IMR-90 (cell line): ENCODE results near the gene WFDC12. TPM values are rescaled to one million over a fixed set of nuclear protein-coding genes. Genes with fewer than 3 reads are reported as not detected.

ENCODE experiments used
- ATAC-seq: fragments of 200-7000 bp; cut with Tn5 transposase; 2 replicates; pipeline ENCODE4 v1.9.1; 2020; ENCODE audit warnings: low read depth, mild to moderate bottlenecking, moderate library complexity
- BruUV-seq: library from RNA; stranded (reverse); fragments of 400-500 nt; replicated peaks from 2 replicates; lab custom pipeline; 2021; lab: Mats Ljungman, UMichigan
- CTCF ChIA-PET: fragments of 300-600 bp; formaldehyde crosslinking; extraction: SDS; loops from one replicate; lab custom pipeline; 2021; ENCODE audit warnings: antibody characterized with exemption; lab: Yijun Ruan, JAX
- POLR2A ChIA-PET: fragments of 300-600 bp; sonication (Branson Sonifier 250); formaldehyde crosslinking; loops from one replicate; lab custom pipeline; 2022; ENCODE audit warnings: antibody characterized with exemption; ENCODE audit not compliant: unreplicated experiment; lab: Charles Lee
- DNase-seq: peaks from one replicate; pipeline ENCODE4 v3.0.0; 2013
- H2AFZ ChIP-seq: replicated peaks from 2 replicates; pipeline ENCODE3; 2013; ENCODE audit warnings: low read length, mild to moderate bottlenecking; ENCODE audit not compliant: poor library complexity
- H2AK5ac ChIP-seq: 2 replicates; pipeline ENCODE4 v1.6.1; 2013; ENCODE audit warnings: low read depth, low read length, inconsistent platforms
- H2AK9ac ChIP-seq: replicated peaks from 2 replicates; pipeline ENCODE3; 2013; ENCODE audit warnings: mild to moderate bottlenecking, low read depth, low read length, moderate library complexity; ENCODE audit not compliant: poor library complexity
- H2BK120ac ChIP-seq: 2 replicates; pipeline ENCODE4 v1.6.1; 2013; ENCODE audit warnings: low read depth, low read length, inconsistent platforms
- H2BK15ac ChIP-seq: 3 replicates; pipeline ENCODE4 v1.6.1; 2013; ENCODE audit warnings: low read depth, low read length, inconsistent platforms
- H2BK20ac ChIP-seq: 2 replicates; pipeline ENCODE4 v1.6.1; 2013; ENCODE audit warnings: low read depth, mild to moderate bottlenecking, inconsistent platforms, low read length, moderate library complexity
- H2BK5ac ChIP-seq: 2 replicates; pipeline ENCODE4 v1.6.1; 2013; ENCODE audit warnings: mild to moderate bottlenecking, low read depth, low read length, inconsistent platforms; ENCODE audit not compliant: poor library complexity, severe bottlenecking
- H3K14ac ChIP-seq: replicated peaks from 2 replicates; pipeline ENCODE4 v1.6.1; 2013; ENCODE audit warnings: low read depth, low read length, inconsistent platforms
- H3K18ac ChIP-seq: 2 replicates; pipeline ENCODE4 v1.6.1; 2013; ENCODE audit warnings: low read depth, low read length, control low read depth
- H3K23ac ChIP-seq: 2 replicates; pipeline ENCODE4 v1.6.1; 2013; ENCODE audit warnings: low read depth, low read length, inconsistent platforms
- H3K27ac ChIP-seq: 2 replicates; pipeline ENCODE4 v1.5.1; 2013; ENCODE audit warnings: mild to moderate bottlenecking, control low read depth, low read length; ENCODE audit not compliant: insufficient read depth
- H3K27me3 ChIP-seq: 2 replicates; pipeline ENCODE4 v1.6.1; 2013; ENCODE audit warnings: low read length; ENCODE audit not compliant: control insufficient read depth, insufficient read depth
- H3K36me3 ChIP-seq: 2 replicates; pipeline ENCODE4 v1.6.1; 2013; ENCODE audit warnings: low read length, mixed read lengths; ENCODE audit not compliant: control insufficient read depth, insufficient read depth
- H3K4ac ChIP-seq: 2 replicates; pipeline ENCODE4 v1.6.1; 2013; ENCODE audit warnings: low read depth, low read length, inconsistent platforms
- H3K4me1 ChIP-seq: 2 replicates; pipeline ENCODE4 v1.6.1; 2013; ENCODE audit warnings: low read length, mixed read lengths; ENCODE audit not compliant: control insufficient read depth, insufficient read depth
- H3K4me2 ChIP-seq: 2 replicates; pipeline ENCODE4 v1.6.1; 2013; ENCODE audit warnings: low read depth, mild to moderate bottlenecking, control low read depth, low read length, moderate library complexity
- H3K4me3 ChIP-seq: 2 replicates; pipeline ENCODE4 v1.5.1; 2013; ENCODE audit warnings: low read depth, mild to moderate bottlenecking, control low read depth, low read length, moderate library complexity; ENCODE audit not compliant: insufficient read depth
- H3K56ac ChIP-seq: 2 replicates; pipeline ENCODE4 v1.6.1; 2013; ENCODE audit warnings: low read length, inconsistent platforms; ENCODE audit not compliant: insufficient read depth; ENCODE audit errors: extremely low read depth
- H3K79me1 ChIP-seq, 2 experiments: 2 replicates each; pipeline ENCODE4 v1.6.1; 2013; ENCODE audit warnings: low read length in 2 of 2, inconsistent platforms in 1 of 2, low read depth in 1 of 2
- H3K9ac ChIP-seq: 2 replicates; pipeline ENCODE4 v1.6.1; 2013; ENCODE audit warnings: low read depth, low read length, control low read depth
- H3K9me1 ChIP-seq: 2 replicates; pipeline ENCODE4 v1.6.1; 2013; ENCODE audit warnings: low read length, inconsistent platforms; ENCODE audit not compliant: insufficient read depth
- H3K9me3 ChIP-seq: 2 replicates; pipeline ENCODE4 v1.6.1; 2013; ENCODE audit warnings: low read length; ENCODE audit not compliant: control insufficient read depth, insufficient read depth
- H4K20me1 ChIP-seq: 2 replicates; pipeline ENCODE4 v1.6.1; 2013; ENCODE audit warnings: low read length, inconsistent platforms; ENCODE audit not compliant: insufficient read depth
- H4K5ac ChIP-seq: 2 replicates; pipeline ENCODE4 v1.6.1; 2013; ENCODE audit warnings: mild to moderate bottlenecking, low read depth, low read length, control low read depth
- H4K8ac ChIP-seq, 2 experiments: 2 replicates each; pipeline ENCODE4 v1.6.1; 2013; ENCODE audit warnings: low read depth in 2 of 2, low read length in 2 of 2, control low read depth in 1 of 2, inconsistent platforms in 1 of 2
- H4K91ac ChIP-seq: 2 replicates; pipeline ENCODE4 v1.6.1; 2013; ENCODE audit warnings: low read depth, low read length, inconsistent platforms; ENCODE audit not compliant: insufficient read depth
- BHLHE40 ChIP-seq: fragments of 150-350 bp; IDR thresholded peaks from 2 replicates; pipeline ENCODE4 v1.6.1; 2016; ENCODE audit warnings: mild to moderate bottlenecking, low read depth, low read length
- CEBPB ChIP-seq: IDR thresholded peaks from 2 replicates; pipeline ENCODE4 v1.6.1; 2012; ENCODE audit warnings: low read depth, low read length, improper control_type of control experiment
- CHD1 ChIP-seq: IDR thresholded peaks from 2 replicates; pipeline ENCODE4 v1.6.1; 2012; ENCODE audit warnings: low read depth, low read length, improper control_type of control experiment
- CTCF ChIP-seq: conservative IDR thresholded peaks from 2 replicates; pipeline ENCODE4 v1.5.1; 2012; ENCODE audit warnings: mild to moderate bottlenecking, low read depth, low read length, improper control_type of control experiment
- FOS ChIP-seq: fragments of 150-350 bp; IDR thresholded peaks from 2 replicates; pipeline ENCODE4 v1.6.1; 2016; ENCODE audit warnings: low read depth, low read length
- MAFK ChIP-seq: IDR thresholded peaks from 2 replicates; pipeline ENCODE4 v1.6.1; 2012; ENCODE audit warnings: low read depth, low read length, improper control_type of control experiment
- MAZ ChIP-seq: IDR thresholded peaks from 2 replicates; pipeline ENCODE4 v1.6.1; 2012; ENCODE audit warnings: low read depth, mild to moderate bottlenecking, low read length, improper control_type of control experiment, moderate library complexity, borderline replicate concordance
- MXI1 ChIP-seq: IDR thresholded peaks from 2 replicates; pipeline ENCODE4 v1.6.1; 2012; ENCODE audit warnings: low read depth, mild to moderate bottlenecking, low read length, moderate library complexity, borderline replicate concordance
- NFE2L2 ChIP-seq: fragments of 150-350 bp; IDR thresholded peaks from 2 replicates; pipeline ENCODE4 v1.6.1; 2016; ENCODE audit warnings: low read depth, mild to moderate bottlenecking, low read length
- POLR2A ChIP-seq: IDR thresholded peaks from 2 replicates; pipeline ENCODE4 v1.6.1; 2012; ENCODE audit warnings: mild to moderate bottlenecking, low read depth, low read length
- RAD21 ChIP-seq: IDR thresholded peaks from 2 replicates; pipeline ENCODE4 v1.6.1; 2012; ENCODE audit warnings: low read length, improper control_type of control experiment
- RCOR1 ChIP-seq: IDR thresholded peaks from 2 replicates; pipeline ENCODE4 v1.6.1; 2012; ENCODE audit warnings: mild to moderate bottlenecking, low read length, improper control_type of control experiment; ENCODE audit not compliant: insufficient replicate concordance
- RFX5 ChIP-seq: IDR thresholded peaks from 2 replicates; pipeline ENCODE4 v1.8.0; 2012; ENCODE audit warnings: low read depth, mild to moderate bottlenecking, low read length, moderate library complexity
- WGBS, 2 experiments: methylation state at CpG; one replicate each; pipeline versions ENCODE4 v1.1.5 to v1.1.7; 2013; ENCODE audit warnings: missing lambda C conversion rate in 2 of 2; ENCODE audit not compliant: insufficient read length in 1 of 2; ENCODE audit errors: extremely low coverage in 2 of 2; 5-methylcytosine and 5-hydroxymethylcytosine counted together
- dilution Hi-C: fragments of 300-500 bp; cut with HindIII; formaldehyde crosslinking; loops from one replicate; pipeline ENCODE4 v1.14.3; 2018; ENCODE audit warnings: low sequenced_read_pairs; ENCODE audit not compliant: unreplicated experiment
- in situ Hi-C: fragments of 300-500 bp; cut with MboI; formaldehyde crosslinking; loops from 3 replicates; pipeline ENCODE4 v1.14.3; 2019; ENCODE audit warnings: low sequenced_read_pairs, inconsistent platforms, mixed read lengths
- intact Hi-C: fragments of 100-400 bp; cut with micrococcal nuclease; formaldehyde crosslinking; loops from 2 replicates; pipeline ENCODE4 v1.10.0; 2022
- polyA plus RNA-seq, 3 experiments: library from polyadenylated mRNA; depleted of rRNA; stranded (reverse); fragments of >200 nt; gene quantifications; 2 replicates each; pipeline ENCODE4 v1.2.3, GENCODE V29; 2012; ENCODE audit warnings: low replicate concordance in 1 of 3
- total RNA-seq: library from RNA; depleted of rRNA; stranded (reverse); fragments of >200 nt; gene quantifications from 2 replicates; pipeline ENCODE4 v1.2.3, GENCODE V29; 2012
- TF ChIP-seq, protein P1 (sequence below): fragments of 150-350 bp; IDR thresholded peaks from 2 replicates; pipeline ENCODE4 v1.6.1; 2017; ENCODE audit warnings: mild to moderate bottlenecking, antibody characterized with exemption, low read length, low read depth

Gene WFDC12
- total and polyA plus RNA-seq, 2 of the 4 experiments (the other 2 are of a cell fraction), result not detected

DNA sequence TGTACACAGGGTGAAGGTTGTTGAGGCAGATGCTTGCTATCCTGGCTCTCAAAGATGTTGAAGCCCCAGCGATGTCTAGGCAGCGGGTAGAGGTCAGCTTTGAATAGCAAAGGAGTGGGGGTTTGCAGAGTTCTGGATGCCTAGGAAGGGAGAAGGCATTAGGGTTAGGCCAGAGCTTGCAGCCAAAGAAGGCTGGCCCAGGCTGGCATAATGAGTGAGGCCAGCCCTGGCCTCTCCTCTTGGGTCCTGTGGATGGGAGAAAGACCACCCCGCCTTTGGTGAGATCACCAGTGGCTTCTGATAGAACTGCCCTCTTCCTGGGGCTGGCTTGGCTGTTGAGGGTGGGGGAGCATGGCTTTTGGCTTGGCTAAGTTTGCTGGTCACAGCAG is 8.9 kb downstream of the WFDC12 start:
- ATAC-seq (no peak), DNase-seq (no peak)
- H2AK5ac ChIP-seq, result no peak overlapping the region
- BruUV-seq, result no TSS peak
- no peaks in the 10 kb centered on the region for H3K9me1 ChIP-seq
- no peaks in the 10 kb centered on the region for H4K20me1 ChIP-seq
- H4K8ac ChIP-seq, result no peak overlapping the region
- H3K79me1 ChIP-seq, result no peaks in the 10 kb centered on the region
- WGBS, 2 experiments, result 75% methylated on average over 2 of the region's 3 CpGs; no CpG with 5 or more reads in 1 of the 2 experiments
- H3K9ac ChIP-seq, result no peak overlapping the region
- H2BK120ac ChIP-seq, result no peak overlapping the region
- no peak overlapping the region for H3K27ac ChIP-seq
- no peak overlapping the region for H2BK5ac ChIP-seq
- ChIA-PET CTCF (interaction anchor here (1.2 kb wide), 1 partner anchor 104 kb away, joined by 4 read pairs; no protein-coding TSS in a partner anchor), POLR2A (no interaction called here)
- H3K18ac ChIP-seq, result no peak overlapping the region
- H2BK15ac ChIP-seq, result no peak overlapping the region
- no peak overlapping the region for H3K4ac ChIP-seq
- H3K36me3 ChIP-seq, result no peaks in the 10 kb centered on the region
- H3K4me1 ChIP-seq, result no peaks in the 10 kb centered on the region
- H2AFZ ChIP-seq, result peak overlapping the region; percentile 27
- TF ChIP-seq CHD1 (no peak), FOS (no peak), CTCF (no peak), MAZ (no peak), MAFK (no peak), RFX5 (no peak), CEBPB (no peak), MXI1 (no peak), RCOR1 (no peak), POLR2A (no peak), RAD21 (no peak), BHLHE40 (no peak), NFE2L2 (no peak)
- TF ChIP-seq, protein P1, sequence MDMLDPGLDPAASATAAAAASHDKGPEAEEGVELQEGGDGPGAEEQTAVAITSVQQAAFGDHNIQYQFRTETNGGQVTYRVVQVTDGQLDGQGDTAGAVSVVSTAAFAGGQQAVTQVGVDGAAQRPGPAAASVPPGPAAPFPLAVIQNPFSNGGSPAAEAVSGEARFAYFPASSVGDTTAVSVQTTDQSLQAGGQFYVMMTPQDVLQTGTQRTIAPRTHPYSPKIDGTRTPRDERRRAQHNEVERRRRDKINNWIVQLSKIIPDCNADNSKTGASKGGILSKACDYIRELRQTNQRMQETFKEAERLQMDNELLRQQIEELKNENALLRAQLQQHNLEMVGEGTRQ, result no peak
- H3K56ac ChIP-seq, result no peak overlapping the region
- intact Hi-C loops, result no loop called here
- no peaks in the 10 kb centered on the region for H3K9me3 ChIP-seq
- in situ Hi-C loops, result loop anchor here (25.0 kb wide), 1 partner anchor 172 kb away; no protein-coding TSS in a partner anchor
- H3K4me3 ChIP-seq, result no peak overlapping the region
- no peak overlapping the region for H4K5ac ChIP-seq
- H2BK20ac ChIP-seq, result no peak overlapping the region
- dilution Hi-C loops, result no loop called here
- no peak overlapping the region for H3K23ac ChIP-seq
- no peak overlapping the region for H2AK9ac ChIP-seq
- H3K27me3 ChIP-seq, result peaks cover 37% of the 10 kb centered on the region
- H4K91ac ChIP-seq, result no peak overlapping the region
- H3K14ac ChIP-seq, result no peak overlapping the region
- H3K4me2 ChIP-seq, result no peak overlapping the region
